Stimulated activated CD4-positive, alpha-beta T cell treated with anti-CD3 and anti-CD28 coated beads, TNF-alpha, amount 100 ng/mL, for 4 hours (primary cell): Measurements from ENCODE around the gene ARHGAP42.

Source experiments
- DNase-seq, 3 experiments: peaks; one replicate each; pipeline ENCODE4 v3.0.0-alpha.2; 2020; ENCODE audit warnings: low read depth in 3 of 3

ARHGAP42 gene

DNA sequence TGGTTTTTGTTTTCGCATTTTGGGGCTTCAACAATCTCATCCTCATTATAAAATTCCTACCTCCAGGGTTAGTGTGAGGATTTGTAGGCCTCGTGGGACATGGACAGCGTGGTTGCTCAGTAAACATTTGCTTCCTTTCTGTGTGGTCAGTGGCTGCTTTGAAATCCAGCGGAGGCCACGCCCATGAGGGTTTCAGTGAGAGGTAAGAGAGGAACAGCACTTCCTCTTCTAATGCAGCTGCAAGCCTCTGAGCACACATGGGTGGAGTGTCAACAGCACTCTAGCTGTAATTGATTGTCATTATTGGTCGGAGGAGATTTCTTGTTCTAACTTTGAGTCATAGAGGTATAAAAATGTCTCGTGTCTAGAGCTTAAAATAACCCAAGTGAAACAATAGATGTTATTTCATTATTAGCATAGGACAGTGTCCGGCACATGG, 6.0 kb upstream of the ARHGAP42 start:
- no peak for DNase-seq

DNA sequence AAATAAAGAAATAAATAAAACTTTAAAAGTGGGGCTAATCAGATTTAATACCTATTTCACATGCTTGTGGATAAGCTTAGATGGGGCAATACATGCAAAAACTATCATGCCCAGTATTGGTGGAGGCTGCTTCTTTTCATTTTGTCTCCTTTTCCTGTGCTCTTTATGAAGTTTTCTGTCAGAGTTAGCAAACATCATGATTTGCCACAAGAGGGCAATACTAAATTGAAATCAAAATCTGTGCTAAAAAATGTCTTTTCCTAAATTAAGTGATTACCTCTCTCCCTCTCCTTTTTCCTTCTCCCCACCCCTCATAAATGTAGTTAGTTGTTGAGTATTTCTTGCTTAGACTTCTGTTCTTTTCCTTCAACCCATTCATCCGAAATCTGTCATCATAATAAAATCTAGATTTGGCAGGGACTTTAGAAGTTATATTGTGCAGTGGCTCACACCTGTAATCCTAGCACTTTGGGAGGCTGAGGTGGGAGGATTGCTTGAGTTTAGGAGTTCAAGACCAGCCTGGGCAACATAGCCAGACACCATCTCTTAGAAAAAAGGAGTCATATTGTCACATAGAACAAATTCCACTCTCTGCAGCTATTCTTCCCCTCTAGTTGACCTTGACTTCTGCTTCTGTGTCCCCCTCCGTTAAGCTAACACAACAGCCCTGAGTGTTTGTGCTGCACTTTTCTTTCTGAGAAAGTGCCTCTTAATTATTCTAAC, 4.7 kb upstream of the ARHGAP42 start:
- DNase-seq, result no peak

DNA sequence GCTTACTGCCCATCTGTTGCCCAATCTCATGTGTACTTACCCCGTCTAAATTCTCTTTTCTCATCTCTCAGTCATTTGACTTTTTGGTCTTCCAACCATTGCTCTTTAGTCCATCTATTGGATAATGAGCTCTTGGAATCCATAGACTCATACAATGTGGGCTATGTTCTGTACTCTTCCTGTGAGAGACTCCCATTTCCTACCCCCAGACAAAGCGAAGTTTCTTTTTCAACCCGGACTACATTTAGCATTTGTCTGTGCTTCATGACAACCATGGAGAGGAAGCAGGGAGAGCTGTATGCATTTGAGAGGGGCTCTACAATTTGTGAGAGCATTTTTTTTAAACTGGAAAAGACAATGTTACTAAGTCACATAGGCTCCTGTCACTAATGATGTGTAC, 4.0 kb upstream of the ARHGAP42 start:
- no peak for DNase-seq

DNA sequence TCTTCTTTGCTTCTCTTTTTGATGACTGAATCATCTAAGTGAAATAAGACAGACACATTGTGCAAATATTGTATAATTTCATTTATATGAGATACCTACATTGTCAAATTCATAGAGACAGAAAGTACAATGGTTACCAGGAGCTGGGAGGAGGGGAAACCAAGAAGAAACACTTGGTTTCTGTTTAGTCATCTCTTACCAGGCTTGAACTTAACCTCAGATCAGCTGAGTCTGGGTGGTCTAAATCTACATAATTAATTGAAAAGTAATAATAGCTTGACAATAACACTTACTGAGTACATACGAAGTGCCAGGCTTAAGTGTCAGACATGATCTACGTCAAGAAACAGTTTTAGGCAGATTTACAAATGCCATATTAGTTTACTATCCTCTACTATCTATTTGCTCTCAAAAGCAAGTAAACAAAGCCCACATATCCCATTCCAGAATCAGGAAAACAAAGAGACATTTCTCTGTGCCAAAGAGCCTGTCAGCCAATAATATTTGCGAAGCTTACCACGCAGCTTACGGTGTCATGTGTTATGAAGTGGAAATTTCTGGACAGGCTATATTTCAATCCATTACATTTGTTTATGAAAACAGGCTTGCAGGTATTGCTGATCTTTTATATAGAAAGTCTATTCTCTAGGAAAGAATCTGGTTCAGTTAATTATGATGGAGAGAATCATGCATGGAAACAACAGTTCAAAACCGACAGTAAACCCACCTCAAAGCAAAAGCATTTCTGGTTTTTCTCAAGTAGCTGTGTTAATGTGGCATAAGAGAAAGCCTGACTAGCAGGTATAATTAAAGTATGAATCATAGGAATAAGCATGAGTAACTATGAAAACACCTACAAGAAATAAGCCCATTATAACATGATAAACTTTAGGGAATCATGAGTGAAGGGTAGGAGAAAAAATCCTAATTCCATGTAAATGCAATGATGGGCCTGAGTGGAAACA, 2.7 kb upstream of the ARHGAP42 start:
- no peak for DNase-seq

DNA sequence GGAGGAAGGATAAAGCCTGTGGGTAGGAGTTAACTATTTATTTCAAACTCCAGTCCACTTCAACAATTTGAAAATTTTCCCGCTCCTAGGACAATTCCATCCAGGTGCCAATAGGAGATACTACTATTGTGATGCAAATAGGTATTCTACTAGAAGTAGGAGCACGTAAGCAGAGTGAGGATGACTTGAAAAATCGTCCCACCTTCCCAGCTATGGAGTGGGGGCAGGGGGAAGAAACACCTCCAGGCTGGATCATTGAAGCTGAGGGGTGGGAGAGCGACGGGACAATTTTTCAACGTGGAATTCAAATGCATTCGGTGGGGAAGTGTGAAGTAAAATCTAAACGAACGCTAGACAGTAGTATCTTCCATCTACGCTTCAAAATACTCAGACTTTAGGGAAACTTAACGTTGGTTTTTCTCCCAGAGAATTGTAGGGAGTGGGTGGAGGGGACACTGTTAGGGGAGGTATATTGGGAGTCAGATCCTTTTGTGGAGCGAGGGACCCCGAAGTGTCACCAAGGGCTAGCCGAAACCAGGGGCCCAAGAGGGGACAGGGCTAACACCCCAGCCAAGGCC, 523 bp upstream of the ARHGAP42 start:
- no peak for DNase-seq

DNA sequence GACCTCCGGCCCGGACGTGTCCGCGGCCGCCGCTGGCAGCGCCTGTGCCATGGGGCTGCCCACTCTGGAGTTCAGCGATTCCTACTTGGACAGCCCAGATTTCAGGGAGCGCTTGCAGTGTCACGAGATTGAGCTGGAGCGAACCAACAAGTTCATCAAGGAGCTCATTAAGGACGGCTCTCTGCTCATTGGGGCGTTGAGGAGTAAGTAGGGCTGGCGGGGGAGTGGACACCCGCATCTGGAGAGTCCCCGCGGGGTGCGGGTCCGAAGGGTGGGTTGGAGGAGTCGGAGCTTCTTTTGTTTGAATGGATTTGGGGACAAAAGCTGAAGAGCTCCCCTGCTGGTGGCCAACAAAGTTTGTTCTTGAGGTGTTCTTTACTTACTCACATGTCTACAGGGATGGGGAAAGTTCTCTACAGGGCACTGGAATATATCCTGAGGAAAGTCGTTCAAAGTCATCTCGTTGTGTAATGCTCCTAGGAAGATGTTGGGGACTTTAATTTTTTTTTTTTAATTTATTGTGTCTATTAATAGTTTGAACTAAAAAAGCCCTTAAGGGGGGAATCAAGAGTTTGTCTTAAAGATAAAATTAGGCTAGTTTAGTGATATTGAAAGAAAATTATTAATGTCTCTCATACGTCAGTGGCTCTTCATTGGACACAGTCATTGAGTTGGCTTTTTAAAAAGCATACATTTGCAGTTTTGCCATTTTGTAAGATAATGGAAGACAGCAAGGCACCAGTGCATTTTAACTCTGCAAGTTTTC, 725 bp downstream of the ARHGAP42 start:
- no peak for DNase-seq

DNA sequence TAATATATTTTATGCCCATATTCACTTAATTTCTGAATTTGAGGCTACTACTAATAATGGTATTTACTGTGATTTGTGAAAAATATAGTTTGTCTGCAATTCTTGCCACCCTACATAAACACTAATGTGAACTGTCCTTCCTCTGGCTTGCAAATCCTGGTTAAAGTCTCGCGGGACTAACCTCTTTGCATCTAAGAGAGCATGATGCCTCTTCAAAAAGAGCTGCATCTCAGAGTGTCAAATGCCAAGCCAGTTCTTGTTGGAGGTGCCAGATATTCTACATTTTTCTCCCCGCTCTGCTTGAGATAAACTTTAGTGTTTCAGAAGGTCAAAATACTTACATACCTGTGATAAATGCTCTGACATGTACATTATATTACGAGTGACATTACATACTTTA, 2.1 kb downstream of the ARHGAP42 start:
- DNase-seq, result no peak

DNA sequence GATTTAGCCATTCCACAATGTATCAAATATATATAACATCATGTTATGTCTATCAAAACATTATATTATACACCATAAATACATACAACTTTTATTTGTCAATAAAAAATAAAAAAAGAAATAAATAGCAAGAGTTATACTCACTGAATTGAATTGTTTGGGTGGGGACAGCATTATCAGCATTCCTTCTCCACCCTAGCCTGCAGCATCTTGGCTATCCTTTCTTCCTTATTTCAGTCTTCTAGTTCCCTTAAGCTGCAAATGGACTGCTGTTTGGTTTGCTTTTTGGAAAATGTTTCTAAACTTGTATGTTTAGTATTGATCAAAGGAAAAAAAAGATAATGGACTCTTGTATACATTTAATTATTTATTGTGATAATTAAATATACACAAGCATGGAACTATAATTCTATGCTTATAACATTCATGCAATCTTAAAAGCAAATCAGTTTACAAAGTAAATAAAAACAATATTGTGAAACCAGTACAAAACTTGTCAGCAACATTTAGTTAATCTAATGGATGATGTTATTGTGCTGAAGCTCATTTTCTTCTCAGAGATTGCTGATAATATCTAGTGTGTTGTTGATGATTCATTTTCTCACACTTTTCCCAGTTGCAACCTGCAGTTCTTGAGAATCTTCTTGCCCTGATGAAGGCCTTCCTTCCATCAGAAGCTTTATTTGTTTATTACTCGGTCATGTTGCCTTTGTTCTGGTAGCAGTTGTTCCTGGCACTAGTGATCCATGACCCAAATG, 5.0 kb downstream of the ARHGAP42 start:
- no peak for DNase-seq

DNA sequence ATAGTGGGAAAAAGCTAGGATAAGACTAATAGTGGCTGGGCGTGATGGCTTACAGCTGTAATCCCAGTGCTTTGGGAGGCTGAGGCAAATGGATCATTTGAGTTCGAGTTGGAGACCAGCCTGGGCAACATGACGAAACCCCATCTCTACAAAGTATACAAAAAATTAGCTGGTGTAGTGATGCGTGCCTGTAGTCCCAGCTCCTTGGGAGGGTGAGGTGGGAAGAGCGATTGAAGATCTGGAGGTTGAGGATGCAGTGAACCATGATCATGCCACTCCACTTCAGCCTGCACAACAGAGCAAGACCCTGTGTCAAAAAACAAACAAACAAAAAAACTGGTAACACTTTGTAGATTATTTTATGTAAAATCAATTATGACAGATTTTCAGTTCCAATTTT, 8.8 kb downstream of the ARHGAP42 start:
- DNase-seq, result no peak

DNA sequence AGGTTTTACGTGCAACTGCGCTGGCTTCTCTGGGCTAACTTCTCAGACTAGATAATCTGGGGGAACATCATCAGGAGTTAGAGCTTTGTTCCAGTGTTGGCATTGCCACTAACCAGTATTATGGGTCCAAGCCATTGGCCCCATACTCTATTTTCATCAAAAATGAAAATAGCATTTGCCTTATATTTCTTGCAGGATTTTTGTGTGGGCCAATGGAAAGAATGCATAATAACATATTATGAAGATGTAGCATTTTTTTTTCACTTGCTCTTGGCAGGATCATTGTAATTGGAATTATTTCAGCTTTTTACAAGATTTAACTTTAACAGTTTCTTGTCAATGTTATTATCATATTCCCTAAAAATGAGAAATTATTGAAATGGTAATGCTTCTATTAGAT, 16.1 kb downstream of the ARHGAP42 start:
- no peak for DNase-seq

DNA sequence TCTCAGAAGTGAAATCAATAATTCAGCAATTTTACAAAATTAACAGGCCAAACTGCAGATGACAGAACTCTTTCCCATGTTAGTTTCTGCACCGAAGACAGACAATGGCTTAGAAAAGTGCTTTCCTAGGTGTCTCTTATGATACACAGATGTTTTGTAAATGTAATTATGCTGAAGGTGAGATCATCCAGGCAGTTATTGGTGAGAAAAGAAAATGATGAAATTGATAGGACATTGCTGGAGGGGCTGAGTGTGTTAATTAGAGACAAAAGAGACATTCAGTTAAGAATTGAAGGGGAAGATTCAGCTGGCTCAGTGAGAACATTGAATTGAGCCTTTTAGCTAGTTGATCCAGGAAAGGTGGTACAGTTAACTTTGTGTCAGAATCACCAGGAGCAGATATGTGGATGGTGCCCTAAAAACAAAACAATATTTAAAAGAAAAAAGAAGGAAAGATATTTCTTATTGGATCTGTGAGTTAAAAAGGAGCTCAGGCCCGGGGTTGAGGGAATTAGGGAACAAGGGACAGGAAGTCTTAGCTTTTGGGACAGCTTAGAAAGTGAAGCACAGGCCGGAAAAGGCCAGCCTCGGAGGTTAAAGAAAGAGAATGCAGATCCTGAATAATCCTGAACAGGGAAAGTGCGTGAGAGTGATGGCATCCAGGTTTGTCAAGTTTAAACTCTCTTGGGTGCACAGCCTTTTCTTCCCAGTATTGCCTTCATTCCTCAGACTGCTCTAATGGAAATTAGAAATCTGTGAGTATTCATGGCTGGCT, 16.9 kb downstream of the ARHGAP42 start:
- DNase-seq, result no peak

DNA sequence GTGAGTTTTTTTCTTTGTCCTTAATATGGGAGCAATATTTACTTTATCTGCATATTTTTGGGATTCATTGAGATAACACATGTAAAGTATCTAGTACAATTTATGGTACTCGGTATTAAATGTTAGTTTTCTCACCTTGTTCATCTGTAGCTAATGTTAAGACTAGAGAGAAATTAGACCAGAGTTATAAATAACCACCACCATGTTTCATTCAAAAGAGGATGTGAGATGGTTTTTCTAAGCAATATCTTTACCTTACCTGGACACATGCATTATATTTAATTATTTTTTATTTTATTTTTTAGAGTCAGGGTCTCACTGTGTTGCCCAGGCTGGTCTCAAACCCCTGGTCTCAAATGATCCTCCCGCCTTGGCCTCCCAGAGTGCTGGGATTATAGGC, 18.4 kb downstream of the ARHGAP42 start:
- no peak for DNase-seq

DNA sequence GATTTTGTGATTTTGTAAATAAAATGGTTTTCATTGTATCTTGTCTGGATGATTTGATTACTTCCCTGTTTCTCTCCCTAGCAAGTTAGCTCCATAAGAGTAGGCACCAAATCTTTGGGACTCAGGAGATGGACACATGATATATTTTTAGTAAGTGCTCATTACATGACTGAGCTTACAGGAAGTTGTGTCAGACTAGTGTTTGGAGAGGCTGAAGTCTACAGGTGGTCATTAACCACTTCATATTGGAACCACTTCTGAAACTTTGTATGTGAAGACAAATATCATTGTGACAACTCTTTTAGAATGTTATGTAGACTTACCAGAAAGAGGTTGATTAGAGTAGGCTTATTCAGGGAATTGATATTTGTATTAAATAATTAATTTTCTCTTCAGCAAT, 19.1 kb downstream of the ARHGAP42 start:
- DNase-seq, result no peak

DNA sequence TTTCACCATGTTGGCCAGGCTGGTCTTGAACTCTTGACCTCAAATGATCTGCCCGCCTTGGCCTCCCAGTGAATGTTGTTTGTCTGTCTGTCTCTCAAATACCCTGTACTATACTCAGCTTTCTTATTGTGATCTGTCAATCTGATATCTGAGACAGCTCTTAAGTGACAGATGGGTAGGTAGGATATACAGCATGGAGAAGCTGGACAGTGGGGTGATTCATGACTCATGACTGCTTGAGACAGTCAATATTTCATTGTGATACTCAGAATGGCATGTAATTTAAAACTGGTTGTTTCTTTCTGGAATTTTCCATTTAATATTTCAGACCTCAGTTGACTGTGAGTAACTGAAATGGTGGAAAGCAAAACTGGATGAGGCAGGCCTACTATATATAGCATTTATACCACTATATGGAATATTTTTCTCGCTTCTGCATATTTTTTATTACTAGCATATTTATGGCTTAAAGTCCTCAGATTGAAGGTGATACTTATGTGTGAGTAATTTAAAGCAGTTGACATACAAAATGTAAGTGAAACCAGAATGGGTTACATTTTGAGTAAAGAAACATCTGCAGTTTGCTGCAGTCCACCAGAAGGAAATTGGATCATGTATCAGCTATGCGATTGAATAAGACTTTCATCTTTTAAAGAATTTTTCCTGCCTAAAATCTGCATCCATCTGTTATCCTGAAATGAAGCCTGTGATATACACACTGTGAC, 22.3 kb downstream of the ARHGAP42 start:
- no peak for DNase-seq

DNA sequence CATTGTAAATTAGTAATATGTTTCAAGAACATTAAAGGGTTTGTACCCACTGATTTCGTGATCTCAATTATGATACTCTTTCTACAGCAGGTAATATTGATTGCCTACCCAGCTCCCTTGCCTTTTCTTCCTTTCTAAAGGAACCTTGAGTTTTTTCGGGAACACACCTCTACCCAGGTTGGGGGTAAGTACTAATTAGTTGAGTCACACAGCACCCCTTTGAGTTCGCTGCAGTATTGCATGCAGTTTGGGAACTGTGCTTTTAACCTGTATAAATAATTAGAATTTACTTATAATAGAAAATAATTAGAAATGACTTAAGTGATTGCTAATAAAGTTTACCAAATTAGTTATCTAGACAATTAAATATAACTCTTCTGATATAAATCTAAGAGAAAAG, 24.9 kb downstream of the ARHGAP42 start:
- no peak for DNase-seq

DNA sequence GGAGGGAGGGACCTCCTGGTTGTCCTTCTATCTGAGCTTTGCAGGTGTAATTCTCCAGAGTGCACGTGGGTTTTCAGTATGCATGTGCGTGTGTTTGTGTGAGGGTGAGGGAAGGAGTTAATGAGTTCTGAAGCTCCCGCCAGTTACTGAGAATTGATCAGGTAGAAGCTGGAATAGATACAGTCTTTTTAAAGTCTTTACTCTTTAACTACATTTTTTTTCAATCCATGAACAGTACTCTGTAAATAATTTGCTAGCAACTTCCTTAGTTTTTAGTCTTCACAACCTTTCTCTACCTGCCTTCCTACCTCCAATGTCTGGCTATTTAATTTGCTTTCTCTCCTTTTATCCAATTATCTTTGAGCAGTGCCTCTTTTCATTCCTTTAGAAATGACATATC, 25.5 kb downstream of the ARHGAP42 start:
- DNase-seq, result no peak

DNA sequence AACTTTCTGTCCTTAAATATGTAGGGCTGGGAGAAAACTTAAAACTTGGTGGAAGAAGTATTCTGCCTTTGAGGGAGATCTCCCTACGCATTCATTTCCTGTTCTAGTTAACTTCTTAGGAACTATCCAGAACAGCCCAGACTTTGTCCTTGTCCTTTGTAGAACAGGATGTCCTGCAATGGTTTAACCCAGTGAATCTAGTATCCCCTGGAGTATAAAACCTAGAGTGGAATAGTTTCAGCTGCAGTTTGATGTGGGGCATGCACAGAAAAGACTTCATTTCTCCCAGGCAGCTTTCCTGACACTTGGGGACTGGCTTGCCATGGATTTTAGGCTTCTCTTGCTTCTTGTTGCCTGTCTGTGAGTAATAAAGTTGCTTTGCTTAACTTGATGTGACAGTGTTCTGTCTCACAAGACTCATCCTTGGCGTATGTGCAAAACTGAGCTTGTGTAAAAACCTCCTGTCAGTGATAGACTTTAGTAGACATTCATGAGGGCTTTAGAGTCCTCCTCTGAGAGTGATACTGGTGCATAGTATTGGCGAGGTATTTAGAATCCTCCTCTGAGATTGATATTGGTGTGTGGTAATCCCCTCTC, 28.2 kb downstream of the ARHGAP42 start:
- DNase-seq, result no peak

DNA sequence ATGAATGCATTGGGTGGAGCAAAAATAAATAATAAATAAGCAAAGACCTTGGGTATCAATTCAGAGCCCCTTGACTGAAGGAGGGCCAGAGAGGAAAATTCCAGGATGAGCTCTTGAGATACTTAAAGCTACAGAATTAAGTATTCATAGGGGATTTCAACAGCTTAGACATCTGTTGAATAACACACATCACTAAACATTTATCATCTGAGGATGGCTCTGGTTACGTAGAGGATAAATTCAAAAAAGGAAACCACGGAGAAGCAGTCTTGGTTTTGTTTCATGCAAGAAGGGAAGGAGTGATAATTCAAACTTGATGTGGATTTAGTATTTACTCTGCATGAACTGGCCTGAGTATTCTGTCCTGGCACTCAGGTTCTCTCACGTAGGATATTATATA, 29.8 kb downstream of the ARHGAP42 start:
- no peak for DNase-seq

DNA sequence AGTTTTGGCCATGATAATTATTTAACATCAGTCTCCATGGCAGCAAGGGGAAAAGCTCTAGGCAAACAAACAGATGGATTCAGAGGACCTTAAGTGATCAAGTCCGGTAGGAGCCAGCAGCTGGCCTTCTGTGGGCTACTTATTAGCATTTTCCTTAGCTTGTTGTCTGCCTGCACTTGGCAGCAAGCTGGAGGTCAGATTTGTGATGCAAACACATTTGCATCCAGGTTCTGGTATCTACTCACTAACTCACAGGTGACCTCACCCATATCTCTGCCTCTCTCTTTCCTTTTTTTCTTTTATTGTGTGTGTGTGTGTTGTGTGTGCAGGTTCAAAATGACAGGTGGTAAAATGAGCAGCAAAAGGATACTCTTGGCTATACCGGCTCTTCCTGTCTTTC, 32.3 kb downstream of the ARHGAP42 start:
- no peak for DNase-seq
